IMR-90 (cell line): ENCODE results near the gene INHBC.

ENCODE experiments used
- CEBPB ChIP-seq: IDR thresholded peaks from 2 replicates; pipeline ENCODE4 v1.6.1; 2012; ENCODE audit warnings: low read depth, low read length, improper control_type of control experiment
- CHD1 ChIP-seq: IDR thresholded peaks from 2 replicates; pipeline ENCODE4 v1.6.1; 2012; ENCODE audit warnings: low read depth, low read length, improper control_type of control experiment
- CTCF ChIP-seq: conservative IDR thresholded peaks from 2 replicates; pipeline ENCODE4 v1.5.1; 2012; ENCODE audit warnings: mild to moderate bottlenecking, low read depth, low read length, improper control_type of control experiment
- NFE2L2 ChIP-seq: fragments of 150-350 bp; IDR thresholded peaks from 2 replicates; pipeline ENCODE4 v1.6.1; 2016; ENCODE audit warnings: low read depth, mild to moderate bottlenecking, low read length
- POLR2A ChIP-seq: IDR thresholded peaks from 2 replicates; pipeline ENCODE4 v1.6.1; 2012; ENCODE audit warnings: mild to moderate bottlenecking, low read depth, low read length
- RAD21 ChIP-seq: IDR thresholded peaks from 2 replicates; pipeline ENCODE4 v1.6.1; 2012; ENCODE audit warnings: low read length, improper control_type of control experiment
- RFX5 ChIP-seq: IDR thresholded peaks from 2 replicates; pipeline ENCODE4 v1.8.0; 2012; ENCODE audit warnings: low read depth, mild to moderate bottlenecking, low read length, moderate library complexity
- USF2 ChIP-seq: fragments of 150-350 bp; IDR thresholded peaks from 2 replicates; pipeline ENCODE4 v1.6.1; 2017; ENCODE audit warnings: mild to moderate bottlenecking, antibody characterized with exemption, low read length, low read depth

GRCh38 chr12:57448669-57449068 lies 14.1 kb downstream of the INHBC start:
- no peak for TF ChIP-seq CTCF
- TF ChIP-seq RAD21: no peak
- no peak for TF ChIP-seq POLR2A
- no peak for TF ChIP-seq USF2
- no peak for TF ChIP-seq CHD1
- no peak for TF ChIP-seq CEBPB
- no peak for TF ChIP-seq RFX5
- no peak for TF ChIP-seq NFE2L2
